ENCODE data around the gene MSRB3. TPM values are rescaled to one million over a fixed set of nuclear protein-coding genes. Genes with fewer than 3 reads are reported as not detected.

The MSRB3 gene
- polyA plus RNA-seq, 1 donor from 2014 or later, result 0.19 TPM

DNA sequence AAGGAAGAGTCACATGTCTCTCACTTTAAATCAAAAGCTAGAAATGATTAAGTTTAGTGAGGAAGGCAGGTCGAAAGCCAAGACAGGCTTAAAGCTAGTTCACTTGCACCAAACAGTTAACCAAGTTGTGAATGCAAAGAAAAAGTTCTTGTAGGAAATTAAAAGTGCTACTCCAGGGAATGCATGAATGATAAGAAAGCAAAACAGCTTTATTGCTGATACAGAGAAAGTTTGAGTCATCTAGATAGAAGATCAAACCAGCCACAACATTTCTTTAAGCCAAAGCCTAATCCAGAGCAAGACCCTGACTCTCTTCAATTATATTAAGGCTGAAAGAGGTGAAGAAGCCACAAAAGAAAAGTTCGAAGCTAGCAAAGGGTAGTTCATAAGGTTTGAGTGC is 193.6 kb downstream of the MSRB3 start:
- H4K20me1 ChIP-seq (ENCODE audit: insufficient read depth), result no peaks in the 10 kb centered on the region
- no peak overlapping the region for H2AFZ ChIP-seq (ENCODE audit: low read depth, low read length)
- H3K27ac ChIP-seq (ENCODE audit: low read length), result no peak overlapping the region
- H3K79me2 ChIP-seq (replicated peaks; ENCODE audit: insufficient read depth, low read length), result no peaks in the 10 kb centered on the region
- H3K27me3 ChIP-seq (ENCODE audit: insufficient read depth, low read depth, low read length), result no peaks in the 10 kb centered on the region
- H3K9me3 ChIP-seq (ENCODE audit: low read length), result no peaks in the 10 kb centered on the region
- H3K36me3 ChIP-seq (ENCODE audit: insufficient read depth, low read length), result no peaks in the 10 kb centered on the region
- no peak overlapping the region for H3K9ac ChIP-seq (ENCODE audit: low read length)
- H3K9me2 ChIP-seq (ENCODE audit: insufficient read depth, low read length), result no peaks in the 10 kb centered on the region
- no peak overlapping the region for H3K4me2 ChIP-seq (ENCODE audit: low read length)
- H3K4me3 ChIP-seq (ENCODE audit: low read length), result no peak overlapping the region
- no peak for TF ChIP-seq RAD21 (conservative IDR thresholded peaks at IDR 0.05)
- TF ChIP-seq MXI1 (conservative IDR thresholded peaks at IDR 0.05; ENCODE audit: poor library complexity, severe bottlenecking), result no peak
- no peak for TF ChIP-seq TAF1 (IDR thresholded peaks at IDR 0.05; ENCODE audit: low read depth)
- TF ChIP-seq EZH2 (IDR thresholded peaks at IDR 0.05; ENCODE audit: borderline replicate concordance, insufficient read depth, low read length, poor library complexity, severe bottlenecking), result no peak
- TF ChIP-seq, protein P1, sequence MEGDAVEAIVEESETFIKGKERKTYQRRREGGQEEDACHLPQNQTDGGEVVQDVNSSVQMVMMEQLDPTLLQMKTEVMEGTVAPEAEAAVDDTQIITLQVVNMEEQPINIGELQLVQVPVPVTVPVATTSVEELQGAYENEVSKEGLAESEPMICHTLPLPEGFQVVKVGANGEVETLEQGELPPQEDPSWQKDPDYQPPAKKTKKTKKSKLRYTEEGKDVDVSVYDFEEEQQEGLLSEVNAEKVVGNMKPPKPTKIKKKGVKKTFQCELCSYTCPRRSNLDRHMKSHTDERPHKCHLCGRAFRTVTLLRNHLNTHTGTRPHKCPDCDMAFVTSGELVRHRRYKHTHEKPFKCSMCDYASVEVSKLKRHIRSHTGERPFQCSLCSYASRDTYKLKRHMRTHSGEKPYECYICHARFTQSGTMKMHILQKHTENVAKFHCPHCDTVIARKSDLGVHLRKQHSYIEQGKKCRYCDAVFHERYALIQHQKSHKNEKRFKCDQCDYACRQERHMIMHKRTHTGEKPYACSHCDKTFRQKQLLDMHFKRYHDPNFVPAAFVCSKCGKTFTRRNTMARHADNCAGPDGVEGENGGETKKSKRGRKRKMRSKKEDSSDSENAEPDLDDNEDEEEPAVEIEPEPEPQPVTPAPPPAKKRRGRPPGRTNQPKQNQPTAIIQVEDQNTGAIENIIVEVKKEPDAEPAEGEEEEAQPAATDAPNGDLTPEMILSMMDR (IDR thresholded peaks at IDR 0.05; ENCODE audit: poor library complexity, severe bottlenecking), result no peak
- TF ChIP-seq POLR2AphosphoS5 (IDR thresholded peaks at IDR 0.05), result no peak
- no peak for TF ChIP-seq EP300 (conservative IDR thresholded peaks at IDR 0.05; ENCODE audit: poor library complexity, severe bottlenecking)
- TF ChIP-seq, protein P2, sequence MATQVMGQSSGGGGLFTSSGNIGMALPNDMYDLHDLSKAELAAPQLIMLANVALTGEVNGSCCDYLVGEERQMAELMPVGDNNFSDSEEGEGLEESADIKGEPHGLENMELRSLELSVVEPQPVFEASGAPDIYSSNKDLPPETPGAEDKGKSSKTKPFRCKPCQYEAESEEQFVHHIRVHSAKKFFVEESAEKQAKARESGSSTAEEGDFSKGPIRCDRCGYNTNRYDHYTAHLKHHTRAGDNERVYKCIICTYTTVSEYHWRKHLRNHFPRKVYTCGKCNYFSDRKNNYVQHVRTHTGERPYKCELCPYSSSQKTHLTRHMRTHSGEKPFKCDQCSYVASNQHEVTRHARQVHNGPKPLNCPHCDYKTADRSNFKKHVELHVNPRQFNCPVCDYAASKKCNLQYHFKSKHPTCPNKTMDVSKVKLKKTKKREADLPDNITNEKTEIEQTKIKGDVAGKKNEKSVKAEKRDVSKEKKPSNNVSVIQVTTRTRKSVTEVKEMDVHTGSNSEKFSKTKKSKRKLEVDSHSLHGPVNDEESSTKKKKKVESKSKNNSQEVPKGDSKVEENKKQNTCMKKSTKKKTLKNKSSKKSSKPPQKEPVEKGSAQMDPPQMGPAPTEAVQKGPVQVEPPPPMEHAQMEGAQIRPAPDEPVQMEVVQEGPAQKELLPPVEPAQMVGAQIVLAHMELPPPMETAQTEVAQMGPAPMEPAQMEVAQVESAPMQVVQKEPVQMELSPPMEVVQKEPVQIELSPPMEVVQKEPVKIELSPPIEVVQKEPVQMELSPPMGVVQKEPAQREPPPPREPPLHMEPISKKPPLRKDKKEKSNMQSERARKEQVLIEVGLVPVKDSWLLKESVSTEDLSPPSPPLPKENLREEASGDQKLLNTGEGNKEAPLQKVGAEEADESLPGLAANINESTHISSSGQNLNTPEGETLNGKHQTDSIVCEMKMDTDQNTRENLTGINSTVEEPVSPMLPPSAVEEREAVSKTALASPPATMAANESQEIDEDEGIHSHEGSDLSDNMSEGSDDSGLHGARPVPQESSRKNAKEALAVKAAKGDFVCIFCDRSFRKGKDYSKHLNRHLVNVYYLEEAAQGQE (IDR thresholded peaks at IDR 0.05; ENCODE audit: borderline replicate concordance), result no peak
- no peak for TF ChIP-seq SMC3 (conservative IDR thresholded peaks at IDR 0.05; ENCODE audit: poor library complexity)
- no peaks in the 10 kb centered on the region for H3F3A ChIP-seq (ENCODE audit: insufficient read depth, low read length, poor library complexity, severe bottlenecking)

DNA sequence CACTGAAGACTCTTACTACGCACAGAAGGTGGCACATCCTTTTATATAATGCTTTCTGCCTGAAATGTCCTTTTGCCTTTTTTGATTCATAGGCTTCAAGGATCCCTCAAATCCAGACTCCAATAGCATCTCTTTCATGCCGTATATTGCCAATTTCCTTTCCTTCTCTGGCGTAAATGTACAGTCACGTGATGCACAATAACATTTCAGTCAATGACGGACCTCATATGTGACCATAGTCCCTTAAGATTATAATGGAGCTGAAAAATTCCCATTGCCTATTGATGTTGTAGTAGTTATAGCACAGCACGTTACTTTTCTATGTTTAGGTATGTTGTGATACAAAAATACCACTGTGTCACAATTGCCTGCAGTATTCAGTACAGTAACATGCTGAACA is 196.3 kb downstream of the MSRB3 start:
- no peaks in the 10 kb centered on the region for H3F3A ChIP-seq (ENCODE audit: insufficient read depth, low read length, poor library complexity, severe bottlenecking)
- TF ChIP-seq SMC3 (conservative IDR thresholded peaks at IDR 0.05; ENCODE audit: poor library complexity) (no peak), RAD21 (conservative IDR thresholded peaks at IDR 0.05) (no peak), TAF1 (IDR thresholded peaks at IDR 0.05; ENCODE audit: low read depth) (no peak)
- TF ChIP-seq, protein P1 (IDR thresholded peaks at IDR 0.05; ENCODE audit: poor library complexity, severe bottlenecking), result no peak
- TF ChIP-seq, protein P2 (IDR thresholded peaks at IDR 0.05; ENCODE audit: borderline replicate concordance), result no peak

More for the DNA sequence above, 196.3 kb downstream of the MSRB3 start:
- H3K9ac ChIP-seq (ENCODE audit: low read length), result no peak overlapping the region
- H3K9me3 ChIP-seq (ENCODE audit: low read length), result no peaks in the 10 kb centered on the region
- no peak overlapping the region for H3K27ac ChIP-seq (ENCODE audit: low read length)
- no peak overlapping the region for H2AFZ ChIP-seq (ENCODE audit: low read depth, low read length)
- H3K9me2 ChIP-seq (ENCODE audit: insufficient read depth, low read length), result no peaks in the 10 kb centered on the region
- H3K36me3 ChIP-seq (ENCODE audit: insufficient read depth, low read length), result no peaks in the 10 kb centered on the region
- H4K20me1 ChIP-seq (ENCODE audit: insufficient read depth), result no peaks in the 10 kb centered on the region
- H3K27me3 ChIP-seq (ENCODE audit: insufficient read depth, low read depth, low read length), result no peaks in the 10 kb centered on the region
- no peaks in the 10 kb centered on the region for H3K79me2 ChIP-seq (replicated peaks; ENCODE audit: insufficient read depth, low read length)
- no peak overlapping the region for H3K4me3 ChIP-seq (ENCODE audit: low read length)
- H3K4me2 ChIP-seq (ENCODE audit: low read length), result no peak overlapping the region
